ENCODE results near the gene GPR63.
A peak's percentile ranks its signal among the peaks of the same experiment; 100 is the strongest.

The GPR63 gene

DNA sequence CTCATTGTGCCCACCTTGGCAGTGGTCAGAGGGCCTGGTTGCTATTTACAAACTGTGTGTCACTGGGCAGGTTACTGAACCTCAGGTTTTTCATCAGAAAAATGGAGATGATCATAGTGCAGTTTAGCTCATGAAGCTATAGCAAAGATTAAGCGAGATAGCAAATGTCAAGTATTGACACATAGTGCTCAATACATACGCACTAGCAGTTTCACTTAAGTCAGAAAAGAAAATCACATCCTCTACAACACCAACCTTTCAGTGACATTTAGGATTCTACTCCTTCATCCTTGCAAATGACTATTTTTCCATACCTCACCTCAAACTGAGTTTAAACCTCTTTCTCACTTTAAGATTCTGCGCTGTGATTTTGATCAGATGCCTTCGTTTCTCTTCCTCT, 16.2 kb downstream of the GPR63 start:
- DNase-seq (ENCODE audit: low spot score) = no peak

DNA sequence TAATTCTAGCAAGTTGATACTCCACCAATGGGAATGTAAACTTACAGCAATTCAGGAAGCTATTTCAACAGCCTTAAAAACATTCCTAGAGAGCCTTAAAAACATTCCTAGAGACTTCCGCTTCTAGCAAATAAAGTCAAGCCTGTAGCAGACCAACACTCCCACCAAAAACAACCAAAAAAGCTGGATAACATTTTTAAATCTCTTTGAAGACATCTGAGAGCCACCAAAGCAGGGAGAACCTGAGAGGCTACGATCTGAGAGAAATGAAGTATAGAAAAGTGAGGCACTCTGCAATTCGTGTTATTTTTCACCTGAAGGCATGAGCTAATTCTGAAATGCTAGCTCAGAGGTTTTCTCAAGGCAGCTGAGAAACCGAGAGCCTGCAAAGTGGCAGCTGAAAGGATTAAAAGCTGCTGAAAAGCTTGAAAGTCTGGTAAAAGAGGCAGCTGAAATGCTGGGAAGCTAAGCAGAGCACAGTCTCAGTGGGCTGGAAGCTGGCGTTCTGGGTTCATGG, 20.9 kb downstream of the GPR63 start:
- DNase-seq (ENCODE audit: low spot score) = no peak

DNA sequence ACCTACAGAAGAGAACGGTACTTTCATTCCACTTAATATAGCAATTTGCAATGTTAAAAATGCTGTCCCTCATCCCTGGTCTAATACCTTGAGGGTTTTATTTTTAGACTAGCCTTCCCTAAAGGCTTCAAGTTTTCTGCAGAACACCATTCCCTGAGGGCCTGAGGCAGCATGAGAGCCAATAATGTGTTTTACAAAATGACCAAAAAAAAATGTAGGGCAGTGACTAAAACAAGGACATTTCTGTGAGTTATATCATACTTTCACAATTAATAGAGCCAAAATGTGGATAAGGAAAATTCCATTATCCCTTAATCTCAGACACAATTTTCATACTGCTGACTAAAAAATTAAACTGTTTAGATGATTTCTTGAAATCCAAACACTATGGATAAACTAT, 22.7 kb downstream of the GPR63 start:
- DNase-seq (ENCODE audit: low spot score) = no peak

DNA sequence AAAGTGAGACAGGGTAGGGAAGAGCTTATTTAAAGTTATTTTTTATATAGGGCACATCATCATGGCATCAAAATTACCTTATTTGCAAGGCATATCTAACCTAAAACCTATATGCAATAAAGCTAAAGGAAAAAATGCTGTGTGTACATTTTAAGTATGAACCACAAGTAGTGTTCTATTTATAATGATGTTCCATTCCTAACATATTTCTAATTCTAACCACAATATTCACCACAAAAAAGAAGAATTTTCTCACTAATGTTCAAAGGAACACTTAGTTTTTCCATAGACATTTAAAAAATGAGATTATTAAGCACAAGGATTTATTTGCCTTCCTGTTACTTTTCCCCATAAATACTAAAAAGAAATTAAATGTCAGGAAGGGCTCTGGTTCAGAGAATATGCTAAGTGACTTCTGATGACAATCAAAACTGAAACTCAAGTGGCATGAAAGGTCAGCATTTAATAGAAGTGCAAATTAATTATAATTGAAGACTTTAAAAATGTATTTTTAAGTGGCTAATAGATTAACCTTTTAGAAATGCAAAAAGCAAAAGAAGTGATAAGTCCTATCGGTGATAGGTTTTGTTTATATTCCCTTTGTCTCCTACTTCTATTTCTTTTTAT, 25.1 kb downstream of the GPR63 start:
- DNase-seq (ENCODE audit: low spot score) = no peak

DNA sequence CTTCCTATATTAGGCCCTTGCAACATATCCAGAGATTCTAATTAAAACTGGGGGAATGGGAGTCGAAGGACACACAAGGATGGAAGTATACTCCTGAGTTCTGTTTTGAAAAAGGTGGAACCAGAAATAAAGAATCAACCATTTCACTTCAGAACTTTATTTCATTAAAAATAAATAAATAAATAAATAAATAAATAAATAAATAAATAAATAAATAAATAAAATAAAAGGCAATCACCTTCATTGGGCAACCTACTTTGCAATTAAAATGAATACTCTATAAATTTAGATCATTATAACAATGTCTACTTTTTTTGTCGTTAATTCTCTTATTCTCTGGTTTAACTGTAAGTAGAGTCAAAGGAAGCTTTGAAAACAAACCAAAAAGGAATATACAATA, 25.6 kb downstream of the GPR63 start:
- no peak for DNase-seq (ENCODE audit: low spot score)

DNA sequence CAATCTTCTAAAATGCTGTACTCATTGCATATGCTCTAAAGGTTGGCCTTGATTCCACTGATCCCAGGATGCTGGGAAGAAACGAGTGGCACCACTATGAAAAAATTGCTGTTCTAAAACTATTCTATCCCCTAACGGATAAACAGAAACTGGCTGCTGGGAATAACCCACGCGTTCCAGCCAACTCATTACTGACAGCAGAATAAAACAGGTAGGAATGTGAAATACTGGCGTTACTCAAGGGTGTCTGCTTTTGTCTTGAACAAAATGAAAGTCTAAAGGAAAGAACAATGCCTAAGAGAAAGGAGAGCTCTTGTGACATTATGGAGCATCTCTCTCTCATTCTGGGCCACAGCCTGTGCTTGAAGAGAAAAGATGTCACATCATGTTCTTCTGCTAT, 26.1 kb downstream of the GPR63 start:
- no peak for DNase-seq (ENCODE audit: low spot score)

DNA sequence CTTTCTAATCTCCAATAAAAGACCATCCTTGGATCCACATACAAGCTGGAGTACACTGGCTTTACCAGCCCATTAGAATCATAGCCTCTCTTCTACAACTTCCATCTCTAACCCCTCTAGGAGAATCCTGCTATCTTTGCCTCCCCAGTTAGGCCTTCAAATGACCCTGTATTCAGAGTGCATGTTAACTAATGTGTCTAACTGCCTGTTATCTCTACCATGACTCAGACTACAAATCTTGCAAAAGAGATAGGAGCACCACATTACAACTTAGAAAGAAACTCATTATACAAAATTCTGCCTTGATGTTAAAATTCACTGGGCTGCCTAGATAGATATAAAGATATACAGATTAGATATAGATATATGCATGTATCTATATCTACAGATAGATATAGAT, 28.2 kb downstream of the GPR63 start:
- no peak for DNase-seq (ENCODE audit: low spot score)

DNA sequence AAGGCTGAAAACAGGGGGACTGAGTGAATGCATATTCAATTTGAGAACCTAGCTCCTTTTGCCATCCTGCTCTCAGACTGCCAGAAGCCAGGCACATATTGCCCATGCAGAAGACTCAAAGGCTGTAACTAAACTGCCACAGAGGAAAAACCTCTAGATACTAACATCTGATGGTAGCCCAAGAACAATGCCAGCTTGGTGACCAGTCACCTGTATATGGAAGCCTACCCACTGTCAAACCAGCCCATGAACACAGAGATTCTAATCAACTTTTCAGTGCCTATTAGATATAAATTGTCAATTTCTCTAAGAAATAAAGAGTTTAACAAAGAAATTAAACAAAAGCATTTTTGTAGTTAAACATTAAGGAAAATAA, 34.2 kb downstream of the GPR63 start:
- DNase-seq (ENCODE audit: low spot score) = no peak

DNA sequence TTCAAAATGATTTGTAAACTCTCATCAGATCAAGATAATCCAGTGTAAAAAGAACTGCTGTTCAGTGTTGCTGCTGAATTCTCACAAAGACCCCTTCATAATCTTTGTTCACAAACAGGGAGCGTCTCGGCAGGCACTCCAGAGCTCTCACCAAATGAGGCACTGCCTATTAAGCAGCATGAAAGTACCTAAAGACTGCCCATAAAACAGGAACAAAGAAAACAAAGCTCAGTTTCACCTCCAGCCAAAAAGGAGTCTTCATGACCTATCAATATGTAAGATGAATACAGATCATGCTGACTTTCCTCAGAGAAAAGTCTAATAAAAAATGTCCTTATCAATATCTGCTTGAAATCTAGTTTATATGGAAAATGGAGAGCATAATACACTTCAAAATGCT, 41.8 kb downstream of the GPR63 start:
- DNase-seq (ENCODE audit: low spot score) = no peak

DNA sequence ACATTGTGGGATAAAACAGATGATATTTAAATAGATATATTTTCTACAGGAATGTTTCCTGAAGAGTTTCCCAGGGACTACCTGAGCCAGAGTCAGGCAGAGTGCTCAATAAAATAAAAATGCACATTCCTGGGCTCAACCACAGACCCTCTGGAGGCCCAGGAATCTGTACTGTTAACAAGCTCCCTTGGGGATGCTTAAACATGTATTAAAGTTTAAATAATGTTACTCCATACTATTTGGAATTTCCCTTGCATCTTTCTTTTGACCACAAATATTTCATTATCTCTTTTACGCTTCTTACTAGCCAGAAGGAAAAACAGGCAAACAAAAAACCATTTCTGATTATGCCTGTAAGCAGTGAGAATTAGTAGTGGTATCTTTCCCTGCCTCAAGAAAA, 42.3 kb downstream of the GPR63 start:
- no peak for DNase-seq (ENCODE audit: low spot score)

DNA sequence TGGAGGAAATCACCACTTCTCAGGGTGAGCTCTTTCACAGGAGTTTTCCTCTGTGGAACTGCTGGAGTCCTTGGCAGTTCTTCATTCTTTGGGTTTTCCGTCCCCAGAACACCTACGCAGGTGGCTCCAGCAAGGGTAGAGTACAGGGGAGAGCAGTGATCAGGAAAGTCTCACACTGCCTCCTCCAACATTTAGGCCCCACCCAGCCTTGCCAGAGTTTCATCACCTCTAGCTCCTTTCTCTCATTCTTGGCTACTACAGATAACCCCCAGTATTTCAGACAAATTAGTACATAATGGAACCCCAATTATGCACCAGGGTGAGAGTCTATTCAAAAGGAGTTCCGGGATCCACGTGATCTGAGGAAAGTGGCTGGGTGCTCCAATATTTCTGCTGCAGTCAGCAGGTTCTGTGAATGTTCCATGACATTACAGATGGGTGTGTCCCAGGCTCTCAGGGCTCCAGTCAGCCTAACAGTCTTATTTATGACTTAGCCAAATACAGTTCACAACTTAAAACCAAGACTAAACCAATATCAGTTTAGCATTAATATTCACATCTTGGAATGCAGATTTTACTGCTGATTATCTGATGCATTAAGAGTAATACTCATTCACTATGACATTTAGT, 44.6 kb downstream of the GPR63 start:
- no peak for DNase-seq (ENCODE audit: low spot score)

DNA sequence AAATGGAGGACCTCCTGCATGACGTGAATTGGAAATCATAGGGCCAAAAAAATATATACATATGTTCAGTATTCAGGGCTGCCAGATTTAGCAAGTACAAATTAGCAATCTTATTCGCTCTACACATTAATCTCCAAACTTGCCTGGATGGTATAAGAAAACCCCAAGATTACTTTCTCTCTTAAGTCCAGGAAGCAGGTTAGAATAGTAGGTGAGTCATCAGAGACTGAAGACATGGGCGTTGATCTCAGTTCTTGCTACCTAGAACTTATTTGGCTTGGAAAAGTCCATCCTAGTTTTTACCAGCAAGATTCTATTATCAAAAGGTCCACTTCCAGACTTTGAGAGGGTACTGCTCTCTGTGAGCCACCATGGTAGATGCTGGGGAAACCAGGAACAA, 47.4 kb downstream of the GPR63 start:
- DNase-seq (ENCODE audit: low spot score) = peak; percentile 8

DNA sequence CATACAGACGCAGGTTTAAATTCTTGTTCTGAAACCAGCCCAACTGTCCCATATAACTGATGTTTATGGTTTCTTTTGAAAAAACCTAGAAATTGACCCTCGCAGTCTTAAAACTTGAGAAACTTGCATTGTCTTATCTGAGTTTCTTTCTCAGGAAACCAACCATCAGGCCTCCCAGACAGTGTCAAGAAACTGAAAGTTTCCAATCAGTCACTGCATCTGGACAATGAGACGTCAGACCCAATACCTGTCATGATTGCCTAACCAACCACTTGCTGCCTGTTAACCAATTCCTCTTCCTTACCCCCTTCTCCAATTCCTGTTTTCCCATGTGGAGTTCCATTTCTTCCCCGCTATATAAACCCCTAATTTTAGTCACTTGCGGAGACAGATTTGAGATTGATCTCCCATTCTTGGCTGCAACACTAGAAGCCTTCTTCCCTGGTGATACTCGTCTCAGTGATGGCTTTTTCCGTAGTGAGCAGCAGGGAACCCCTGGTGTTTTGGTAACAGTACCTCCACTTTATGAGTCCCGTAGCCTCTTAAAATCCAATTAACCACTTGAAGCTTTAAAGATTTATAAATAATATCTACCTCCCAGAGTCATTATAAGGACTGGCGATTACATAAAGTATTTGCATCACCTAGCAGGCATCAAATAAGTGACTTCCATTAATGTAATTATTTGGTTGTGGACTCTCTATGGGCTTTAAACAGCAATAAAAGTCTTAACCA, 49.3 kb downstream of the GPR63 start:
- DNase-seq (ENCODE audit: low spot score) = no peak

DNA sequence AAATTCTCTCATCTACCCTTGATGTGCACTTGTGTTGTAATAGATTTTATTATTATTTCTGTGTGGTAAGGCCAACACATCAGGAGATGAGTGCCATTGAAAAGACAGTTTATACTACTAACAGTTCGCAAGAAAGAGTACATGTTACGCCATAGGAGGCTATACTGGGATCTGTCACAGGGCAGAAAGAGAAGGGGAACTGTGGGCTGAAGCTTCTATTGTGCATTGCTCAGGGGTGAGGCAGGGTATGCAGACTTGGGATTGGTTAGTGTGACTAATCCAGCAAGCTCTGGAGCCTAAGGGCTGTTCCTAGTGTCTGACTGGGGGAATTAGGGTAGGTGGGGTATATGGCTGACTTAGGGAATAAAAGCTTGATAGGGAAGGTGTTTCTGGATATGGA, 50.9 kb downstream of the GPR63 start:
- no peak for DNase-seq (ENCODE audit: low spot score)

DNA sequence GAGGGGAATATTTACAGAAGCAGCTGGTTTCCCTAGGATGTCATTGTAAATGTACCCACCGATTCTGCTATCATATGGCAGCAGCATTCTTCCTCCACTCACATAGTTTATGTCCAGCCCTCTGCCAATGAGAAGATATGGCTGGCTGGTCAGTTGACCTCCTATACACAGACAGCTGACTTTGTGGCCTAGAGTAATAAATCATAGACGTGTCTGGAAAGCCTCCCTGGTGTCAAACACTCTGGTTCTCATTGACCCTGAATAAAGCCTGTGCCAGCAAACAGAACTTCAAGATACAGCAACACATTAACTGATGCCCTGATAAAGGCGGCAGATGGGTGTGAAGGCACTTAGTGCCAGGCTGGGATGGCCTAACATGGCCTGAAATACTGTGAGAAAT, 52.6 kb downstream of the GPR63 start:
- no peak for DNase-seq (ENCODE audit: low spot score)

DNA sequence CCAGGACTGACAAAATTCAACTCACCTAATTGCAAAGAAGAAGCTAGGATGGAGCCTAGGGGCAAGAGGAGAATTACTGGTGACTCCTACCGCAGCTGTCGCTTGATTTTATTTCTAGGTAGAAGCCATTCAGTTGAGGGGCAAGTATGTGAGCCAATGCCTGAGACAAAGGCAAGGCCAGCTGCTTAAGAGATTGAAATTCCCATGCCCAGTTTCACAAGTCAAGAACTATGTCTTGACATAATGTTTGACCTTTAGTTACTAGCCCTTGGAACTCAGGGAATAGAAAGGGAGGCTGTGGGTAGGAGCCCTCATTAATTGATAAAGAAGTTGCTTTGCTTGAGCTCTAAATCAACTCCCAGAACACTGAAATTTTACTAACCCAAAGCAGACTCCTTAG, 54.0 kb downstream of the GPR63 start:
- no peak for DNase-seq (ENCODE audit: low spot score)

DNA sequence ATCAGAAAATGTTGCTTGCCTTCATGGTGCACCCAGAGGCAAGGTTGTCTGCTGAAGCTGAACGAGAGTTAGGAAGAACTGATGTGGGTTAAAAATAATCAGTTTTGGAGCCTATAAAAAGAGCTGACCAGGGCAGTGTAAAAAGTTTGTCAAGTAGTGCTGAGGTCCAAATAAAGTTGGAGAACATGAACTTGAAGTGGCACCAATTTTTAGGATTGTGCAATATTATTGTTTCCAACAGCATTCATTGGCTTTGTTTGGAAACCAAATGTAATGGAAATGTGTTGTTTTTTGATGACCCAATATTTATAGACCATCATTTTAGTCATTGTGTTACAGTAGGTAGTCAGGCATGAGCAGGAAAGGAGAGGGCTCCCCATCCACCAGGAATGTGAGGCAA, 55.7 kb downstream of the GPR63 start:
- DNase-seq (ENCODE audit: low spot score) = no peak

DNA sequence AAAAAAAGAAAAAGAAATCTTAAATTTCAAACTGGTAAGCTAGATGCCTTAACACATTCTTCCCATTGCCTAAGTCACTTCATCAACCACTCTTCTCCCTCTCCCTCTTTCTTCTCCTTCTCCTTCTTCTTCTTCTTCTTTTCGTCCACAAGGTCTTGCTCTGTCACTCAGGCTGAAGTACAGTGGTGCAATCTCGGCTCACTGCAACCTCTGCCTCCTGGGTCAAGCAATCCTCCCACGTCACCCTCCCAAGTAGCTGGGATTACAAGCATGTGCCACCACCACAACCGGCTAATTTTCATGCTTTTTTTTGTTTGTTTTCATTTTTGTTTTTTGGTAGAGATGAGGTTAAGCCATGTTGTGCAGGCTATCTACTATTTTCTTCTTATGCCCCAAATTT, 60.2 kb downstream of the GPR63 start:
- no peak for DNase-seq (ENCODE audit: low spot score)

DNA sequence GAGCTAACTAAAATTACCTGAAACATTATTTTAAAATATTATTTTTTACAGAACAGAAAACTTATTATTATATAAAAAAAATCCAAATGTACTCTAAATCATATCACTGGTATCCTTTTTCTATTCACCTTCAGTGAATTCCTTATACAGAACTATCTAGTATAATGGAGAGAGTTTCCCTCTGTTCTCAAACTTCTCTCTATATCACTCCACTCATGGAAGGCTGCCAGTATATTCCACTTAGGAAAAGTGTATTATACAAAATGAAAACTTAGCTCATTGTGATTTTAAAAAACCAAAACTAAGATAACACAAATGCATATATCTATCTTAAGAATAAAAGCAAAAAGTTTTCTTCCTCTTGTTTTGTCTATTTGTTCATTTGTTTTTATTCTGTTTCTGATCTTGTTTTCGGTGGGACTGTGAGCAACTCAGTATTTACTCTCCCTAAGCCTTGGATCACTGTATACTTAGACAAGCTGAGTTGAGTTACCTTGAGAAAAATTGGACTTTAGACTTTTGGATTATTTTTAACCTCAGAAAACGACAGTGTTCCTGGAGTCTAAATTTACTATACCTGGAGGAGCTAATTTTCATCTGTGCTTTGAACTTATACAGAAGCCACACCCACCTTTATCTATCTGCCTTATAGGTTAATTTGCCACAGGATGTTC, 61.4 kb downstream of the GPR63 start:
- no peak for DNase-seq (ENCODE audit: low spot score)

DNA sequence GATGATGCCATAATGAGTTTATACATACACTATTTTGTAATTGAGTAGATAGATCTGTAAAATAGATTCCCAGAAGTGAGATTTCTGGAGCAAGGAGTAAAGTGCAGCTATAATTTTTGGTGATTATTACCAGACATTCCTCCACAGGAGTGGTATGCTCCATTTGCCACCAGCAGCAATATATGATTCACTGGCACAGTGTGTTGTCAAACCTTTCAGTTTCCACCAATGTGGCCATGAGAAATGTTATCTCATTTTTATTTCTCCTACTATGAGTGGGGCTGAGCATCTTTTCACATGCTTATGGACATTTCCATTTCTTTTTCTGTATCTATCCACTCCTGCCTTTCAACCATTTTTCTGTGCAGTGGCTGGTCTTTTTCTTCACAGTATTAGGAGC, 70.5 kb downstream of the GPR63 start:
- DNase-seq (ENCODE audit: low spot score) = no peak

DNA sequence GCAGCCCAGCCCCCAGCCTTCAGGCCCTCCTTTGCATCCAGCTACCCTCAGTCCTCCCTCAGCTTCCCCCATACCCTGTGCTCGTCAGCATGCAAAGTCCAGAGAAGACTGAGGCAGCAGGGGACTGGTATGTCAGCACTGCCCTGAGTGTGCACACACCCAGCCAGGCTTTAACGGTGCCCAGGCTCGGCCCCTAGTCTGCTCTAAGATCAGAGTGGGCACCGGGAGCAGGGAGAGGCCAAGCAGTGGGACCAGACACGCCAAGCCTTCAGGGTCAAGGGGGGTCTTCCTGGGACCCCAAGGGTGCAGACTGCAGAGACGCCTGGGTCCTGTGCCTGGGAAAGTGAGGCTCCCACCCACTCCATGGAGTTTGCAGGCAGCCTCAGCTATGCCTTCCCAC, 74.7 kb downstream of the GPR63 start:
- DNase-seq (ENCODE audit: low spot score) = no peak

DNA sequence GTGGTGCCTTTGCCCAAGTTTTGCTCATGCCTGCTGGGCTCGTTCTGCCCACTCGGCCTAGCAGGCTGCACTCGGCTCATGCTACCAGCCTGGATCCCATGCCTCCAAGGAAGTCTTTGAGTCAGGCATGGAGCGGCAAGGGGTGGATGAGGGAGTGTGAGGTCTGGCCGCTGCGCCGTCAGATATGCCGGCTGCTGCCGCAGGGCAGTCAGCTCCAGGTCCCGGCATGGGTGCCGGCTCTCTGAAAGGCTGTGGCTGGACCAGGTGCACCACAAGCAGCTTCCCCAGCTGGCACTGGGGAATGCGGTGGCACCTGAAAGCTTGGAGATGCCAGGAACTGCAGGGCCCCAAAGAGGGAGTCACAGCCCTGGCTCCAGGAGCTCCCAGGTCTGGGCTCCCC, 75.5 kb downstream of the GPR63 start:
- DNase-seq (ENCODE audit: low spot score) = no peak

DNA sequence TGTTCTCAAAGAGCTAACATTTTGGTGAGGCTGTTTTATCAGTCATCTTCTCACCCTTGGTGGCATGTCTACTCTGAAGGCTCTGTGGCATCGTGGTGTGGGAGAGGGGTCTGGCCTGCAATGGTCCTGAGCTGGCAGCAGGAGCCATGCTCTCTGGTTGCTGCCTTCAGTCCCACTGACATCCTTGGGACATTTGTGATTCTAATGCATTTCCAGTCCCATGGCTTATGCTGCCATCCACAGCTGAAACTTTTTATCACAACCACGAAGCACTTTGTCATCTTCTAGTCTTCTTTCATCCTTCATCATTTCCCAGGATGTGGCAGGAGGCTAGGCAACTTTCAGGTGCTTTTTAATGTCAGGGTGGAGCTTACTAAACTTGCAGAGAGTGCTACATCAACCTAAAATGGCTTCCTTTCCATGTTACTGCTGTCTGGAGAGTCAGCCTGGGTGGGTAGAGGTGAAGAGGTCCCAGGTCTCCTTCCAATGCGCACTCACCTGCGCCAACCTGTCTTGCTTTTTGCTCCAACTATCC, 77.1 kb downstream of the GPR63 start:
- DNase-seq (ENCODE audit: low spot score) = no peak
